ENCODE results near the gene FBXO30.

GRCh38 chr6:145844933-145845540 lies 30.4 kb upstream of the FBXO30 start:
- no peak for TF ChIP-seq EZH2phosphoT487 (IDR thresholded peaks at IDR 0.05; ENCODE audit: insufficient read depth, low read depth)
- TF ChIP-seq EZH2 (IDR thresholded peaks at IDR 0.05; ENCODE audit: insufficient read depth, poor library complexity, severe bottlenecking): no peak
